Cardiac fibroblast (primary cell): Measurements from ENCODE around the gene TIMM10B.

Experiments
- DNase-seq, 2 donors: peaks; one replicate each; pipeline versions ENCODE4 v3.0.0 to v3.0.0-alpha.2; 2010; ENCODE audit warnings: low read depth in 2 of 2
- H3K4me3 ChIP-seq, 2 donors: replicated peaks in 1 of 2; 1 replicate in 1 of 2; 2 replicates in 1 of 2; pipeline ENCODE4 v1.5.1; 2011; ENCODE audit warnings: low read depth in 2 of 2, low read length in 2 of 2, mild to moderate bottlenecking in 2 of 2, moderate library complexity in 1 of 2
- TF ChIP-seq, protein P1 (sequence below): IDR thresholded peaks from one replicate; pipeline ENCODE4 v1.5.1; 2011; ENCODE audit warnings: low read depth, mild to moderate bottlenecking, low read length, inconsistent platforms

TIMM10B gene

DNA sequence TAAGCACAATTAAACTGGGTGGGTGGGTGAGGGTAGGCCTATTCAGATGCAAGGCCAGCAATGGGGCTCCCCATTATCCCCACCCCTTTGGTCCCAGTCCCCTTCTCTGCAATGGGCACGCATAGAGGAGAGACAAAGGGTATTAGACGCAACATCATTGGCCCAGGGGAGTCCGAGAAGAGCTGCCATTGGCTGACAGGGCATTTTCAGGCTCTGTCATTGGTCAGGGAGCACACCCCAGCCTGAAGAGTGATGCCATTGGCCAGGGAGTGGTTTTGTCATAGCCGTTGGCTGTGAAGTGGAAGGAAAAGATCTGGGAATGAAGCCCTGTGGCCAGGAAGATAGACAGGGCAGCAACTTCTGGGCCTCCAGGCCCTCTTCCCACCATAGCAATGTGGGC lies 4.7 kb upstream of the TIMM10B start:
- H3K4me3 ChIP-seq = no peak overlapping the region
- TF ChIP-seq, protein P1, sequence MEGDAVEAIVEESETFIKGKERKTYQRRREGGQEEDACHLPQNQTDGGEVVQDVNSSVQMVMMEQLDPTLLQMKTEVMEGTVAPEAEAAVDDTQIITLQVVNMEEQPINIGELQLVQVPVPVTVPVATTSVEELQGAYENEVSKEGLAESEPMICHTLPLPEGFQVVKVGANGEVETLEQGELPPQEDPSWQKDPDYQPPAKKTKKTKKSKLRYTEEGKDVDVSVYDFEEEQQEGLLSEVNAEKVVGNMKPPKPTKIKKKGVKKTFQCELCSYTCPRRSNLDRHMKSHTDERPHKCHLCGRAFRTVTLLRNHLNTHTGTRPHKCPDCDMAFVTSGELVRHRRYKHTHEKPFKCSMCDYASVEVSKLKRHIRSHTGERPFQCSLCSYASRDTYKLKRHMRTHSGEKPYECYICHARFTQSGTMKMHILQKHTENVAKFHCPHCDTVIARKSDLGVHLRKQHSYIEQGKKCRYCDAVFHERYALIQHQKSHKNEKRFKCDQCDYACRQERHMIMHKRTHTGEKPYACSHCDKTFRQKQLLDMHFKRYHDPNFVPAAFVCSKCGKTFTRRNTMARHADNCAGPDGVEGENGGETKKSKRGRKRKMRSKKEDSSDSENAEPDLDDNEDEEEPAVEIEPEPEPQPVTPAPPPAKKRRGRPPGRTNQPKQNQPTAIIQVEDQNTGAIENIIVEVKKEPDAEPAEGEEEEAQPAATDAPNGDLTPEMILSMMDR = no peak
- DNase-seq = no peak

DNA sequence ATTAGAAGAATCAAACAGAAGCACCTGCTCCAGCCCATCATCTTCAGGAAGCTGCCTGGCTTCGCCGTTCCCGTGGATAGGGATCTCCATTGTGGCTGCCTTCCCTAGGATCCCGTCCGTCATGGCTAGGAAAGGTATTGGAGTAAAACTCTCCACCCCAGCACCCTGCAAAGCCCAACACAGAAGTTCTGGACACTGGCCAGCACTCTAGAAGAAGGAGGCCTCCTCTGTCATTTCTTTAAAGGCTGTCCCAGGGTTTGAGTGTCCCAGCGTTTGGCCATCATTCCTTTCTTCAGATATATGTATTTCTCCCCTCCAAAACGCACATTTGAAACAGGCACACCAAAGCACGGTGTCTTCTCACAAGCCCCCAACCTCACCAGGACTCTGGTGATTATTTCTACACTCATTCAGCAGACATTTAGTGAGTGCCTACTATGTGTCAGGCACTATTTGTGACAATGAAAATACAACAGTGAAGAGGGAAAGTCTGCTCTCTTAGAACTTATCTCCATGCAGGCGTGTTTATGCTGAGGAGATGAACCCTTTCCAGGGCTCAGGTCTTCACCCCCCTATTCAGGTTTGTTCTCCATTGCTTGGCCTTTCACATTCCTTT lies 894 bp upstream of the TIMM10B start:
- H3K4me3 ChIP-seq = peak overlapping the region; percentile 69 to 88
- DNase-seq = no peak
- TF ChIP-seq, protein P1 = no peak

DNA sequence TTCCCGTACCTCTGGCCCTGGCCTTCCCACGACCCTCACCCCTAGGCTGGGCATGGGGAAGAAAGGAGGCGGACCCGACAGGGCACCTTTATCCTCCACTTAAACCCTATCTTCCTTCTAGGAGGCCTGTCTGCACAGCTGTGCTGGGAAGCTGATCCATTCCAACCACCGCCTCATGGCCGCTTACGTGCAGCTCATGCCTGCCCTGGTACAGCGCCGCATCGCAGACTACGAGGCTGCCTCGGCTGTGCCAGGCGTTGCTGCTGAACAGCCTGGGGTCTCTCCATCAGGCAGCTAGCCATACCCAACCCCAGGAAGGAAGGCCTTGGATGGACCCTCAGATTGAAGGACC lies 599 bp downstream of the TIMM10B start:
- H3K4me3 ChIP-seq = peak overlapping the region; percentile 69 to 88
- DNase-seq = peak in 1 of 2 donors; percentile 24
- TF ChIP-seq, protein P1 = no peak

DNA sequence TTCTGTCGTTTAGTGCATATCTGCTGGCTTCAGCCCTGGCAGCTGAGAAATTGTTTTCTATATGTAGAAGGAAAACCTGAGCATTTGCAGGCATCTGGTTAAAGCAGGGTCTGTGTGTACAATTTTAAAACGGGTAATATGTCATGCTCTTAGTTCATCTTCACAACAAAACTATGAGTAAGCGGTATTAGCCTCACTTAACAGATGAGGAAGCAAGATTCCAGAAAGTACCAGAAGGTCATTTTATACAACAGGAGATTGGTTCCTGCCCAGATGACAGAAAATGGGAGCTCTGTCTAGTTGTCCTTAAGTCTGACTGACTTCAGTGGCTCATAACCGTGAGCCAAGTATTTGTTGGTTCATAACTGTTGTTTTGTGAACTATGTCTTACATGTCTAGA lies 1.1 kb downstream of the TIMM10B start:
- no peak for DNase-seq
- H3K4me3 ChIP-seq = peak overlapping the region; percentile 69 to 88

DNA sequence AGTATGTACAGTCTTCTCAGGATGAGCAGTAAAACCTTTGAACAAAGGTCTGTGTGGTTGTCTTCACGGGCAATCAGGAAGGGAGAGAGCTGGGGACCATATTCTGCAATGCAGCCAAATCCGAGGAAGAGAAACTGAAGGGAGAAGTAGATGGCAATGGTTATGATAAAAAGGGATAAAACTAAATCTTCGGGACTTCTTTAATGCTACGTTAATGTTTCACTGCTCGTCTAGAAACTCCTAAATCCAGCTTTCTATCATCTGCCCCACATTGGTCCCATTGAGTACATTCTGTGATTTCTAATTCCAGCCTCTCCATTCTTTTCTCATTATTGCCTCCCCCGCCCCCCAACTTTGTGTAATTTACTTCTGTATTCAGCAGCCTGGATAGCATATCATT lies 1.7 kb downstream of the TIMM10B start:
- H3K4me3 ChIP-seq = no peak overlapping the region
- TF ChIP-seq, protein P1 = no peak
- DNase-seq = no peak

More for the DNA sequence above, 1.1 kb downstream of the TIMM10B start:
- TF ChIP-seq, protein P1 = no peak

DNA sequence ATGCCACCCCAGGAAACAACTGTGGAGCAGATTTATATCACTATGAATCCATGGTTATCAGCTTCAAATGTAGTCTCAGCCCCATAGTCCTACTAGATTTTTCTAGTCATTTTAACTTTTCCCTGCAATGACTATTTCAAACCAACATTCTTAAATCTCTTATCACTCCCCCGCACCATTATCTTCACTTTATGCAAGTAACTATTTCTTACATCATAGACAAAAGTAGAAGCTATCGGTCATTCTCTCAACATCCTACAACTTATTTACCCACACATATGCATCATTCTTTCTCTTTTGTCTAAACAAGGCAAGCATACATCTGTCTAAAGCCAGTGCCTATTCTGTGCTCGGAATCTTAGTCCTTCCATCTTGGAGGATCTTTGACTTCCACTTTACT lies 4.4 kb downstream of the TIMM10B start:
- no peak for DNase-seq
- H3K4me3 ChIP-seq = no peak overlapping the region
- TF ChIP-seq, protein P1 = no peak

DNA sequence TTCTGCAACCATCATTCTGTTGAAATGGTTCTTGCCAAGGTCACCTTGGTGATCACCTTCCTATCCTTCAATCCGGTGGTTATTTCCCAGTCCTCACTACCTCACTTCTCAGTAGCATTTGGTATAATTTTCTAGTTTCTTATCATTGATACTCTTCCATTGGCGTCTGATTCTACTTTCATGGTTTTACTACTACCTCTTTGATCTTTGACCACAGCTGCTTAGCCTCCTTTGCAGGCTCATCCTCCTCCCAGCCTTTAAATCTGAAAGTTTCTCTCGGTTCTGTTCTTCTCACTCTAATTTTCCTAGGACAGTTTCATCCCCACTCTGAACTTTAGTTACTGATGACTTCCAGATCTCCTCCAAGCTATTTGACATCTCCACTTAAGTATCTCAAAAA lies 5.0 kb downstream of the TIMM10B start:
- TF ChIP-seq, protein P1 = no peak
- H3K4me3 ChIP-seq = no peak overlapping the region
- DNase-seq = no peak
